Measurements from ENCODE around the gene DCAF11. TPM values are rescaled to one million over a fixed set of nuclear protein-coding genes. Genes with fewer than 3 reads are reported as not detected.

DCAF11 gene
- total RNA-seq, result 10 to 100 TPM; 78.6 to 81.6 (median 80.9) TPM

GRCh38 chr14:24114532-24115421, at the start of gene DCAF11, which contains the start of gene NRL:
TSS of gene DCAF11 (plus strand) at chr14:24114777. CDS start at chr14:24115595, 818 bp downstream.
TSS of gene NRL (minus strand) at chr14:24114949. CDS start at chr14:24082848, 32,101 bp downstream.
- Histone ChIP-seq H3K4me3 (peak within 1 kb of the TSS; percentile 64 to 74 (median 74)), H3K27ac (peak within 1 kb of the TSS; percentile 98 to 99), H3K27me3 (no peaks in the 10 kb centered on the region), H3K36me3 (no peaks in the 10 kb centered on the region), H3K4me1 (peaks cover 4 to 13% of the 10 kb centered on the region in 2 donors), H3K9me3 (no peaks in the 10 kb centered on the region)
- DNase-seq (ENCODE audit: low spot score in 2 of 2), result peak; percentile 99
- TF ChIP-seq POLR2AphosphoS5 (IDR thresholded peaks at IDR 0.05), result peak; percentile 92 to 98 (median 93)
- TF ChIP-seq POLR2A (IDR thresholded peaks at IDR 0.05), result peak; percentile 14
- TF ChIP-seq CTCF (IDR thresholded peaks at IDR 0.05), result no peak
- intact Hi-C loops (cut with DNase I; ENCODE audit: low total_unique reads), result no loop called here

- H3K27me3 ChIP-seq, result no peaks in the 10 kb centered on the region
- H3K9me3 ChIP-seq, result no peaks in the 10 kb centered on the region
- no peaks in the 10 kb centered on the region for H3K36me3 ChIP-seq
- no peak overlapping the region for H3K27ac ChIP-seq
- no peak overlapping the region for H3K4me3 ChIP-seq
- no peak for DNase-seq (ENCODE audit: low spot score in 2 of 2)
- intact Hi-C loops (cut with DNase I; ENCODE audit: low total_unique reads), result no loop called here
- TF ChIP-seq CTCF (IDR thresholded peaks at IDR 0.05) (no peak), POLR2AphosphoS5 (IDR thresholded peaks at IDR 0.05) (no peak), POLR2A (IDR thresholded peaks at IDR 0.05) (no peak)
- H3K4me1 ChIP-seq, result no peaks in the 10 kb centered on the region
Measured at GRCh38 chr14:24064856-24065255, 49.7 kb upstream of the DCAF11 start.

- no peaks in the 10 kb centered on the region for H3K27me3 ChIP-seq
- H3K4me3 ChIP-seq, result no peak overlapping the region
- intact Hi-C loops (cut with DNase I; ENCODE audit: low total_unique reads), result no loop called here
- no peaks in the 10 kb centered on the region for H3K4me1 ChIP-seq
- no peaks in the 10 kb centered on the region for H3K9me3 ChIP-seq
- no peak for TF ChIP-seq CTCF (IDR thresholded peaks at IDR 0.05)
- no peak for TF ChIP-seq POLR2AphosphoS5 (IDR thresholded peaks at IDR 0.05)
- no peak for TF ChIP-seq POLR2A (IDR thresholded peaks at IDR 0.05)
- DNase-seq (ENCODE audit: low spot score in 2 of 2), result no peak
- H3K27ac ChIP-seq, result no peak overlapping the region
- no peaks in the 10 kb centered on the region for H3K36me3 ChIP-seq
Measured at GRCh38 chr14:24065408-24065807, 49.2 kb upstream of the DCAF11 start.

GRCh38 chr14:24066496-24067132, 48.0 kb upstream of the DCAF11 start:
- Histone ChIP-seq H3K27ac (no peak overlapping the region), H3K4me1 (no peaks in the 10 kb centered on the region), H3K4me3 (no peak overlapping the region), H3K9me3 (no peaks in the 10 kb centered on the region), H3K36me3 (no peaks in the 10 kb centered on the region), H3K27me3 (no peaks in the 10 kb centered on the region)
- intact Hi-C loops (cut with DNase I; ENCODE audit: low total_unique reads), result no loop called here
- no peak for DNase-seq (ENCODE audit: low spot score in 2 of 2)
- TF ChIP-seq POLR2AphosphoS5 (IDR thresholded peaks at IDR 0.05), result no peak
- TF ChIP-seq POLR2A (IDR thresholded peaks at IDR 0.05), result no peak
- TF ChIP-seq CTCF (IDR thresholded peaks at IDR 0.05), result no peak

All from breast epithelium (tissue), 4 donors.